ENCODE measurements around the gene ARL2BP. TPM values are rescaled to one million over a fixed set of nuclear protein-coding genes. Genes with fewer than 3 reads are reported as not detected.

The ARL2BP gene
- total and polyA plus RNA-seq, 4 donors = 32.8 to 63.2 (median 44.1) TPM

DNA sequence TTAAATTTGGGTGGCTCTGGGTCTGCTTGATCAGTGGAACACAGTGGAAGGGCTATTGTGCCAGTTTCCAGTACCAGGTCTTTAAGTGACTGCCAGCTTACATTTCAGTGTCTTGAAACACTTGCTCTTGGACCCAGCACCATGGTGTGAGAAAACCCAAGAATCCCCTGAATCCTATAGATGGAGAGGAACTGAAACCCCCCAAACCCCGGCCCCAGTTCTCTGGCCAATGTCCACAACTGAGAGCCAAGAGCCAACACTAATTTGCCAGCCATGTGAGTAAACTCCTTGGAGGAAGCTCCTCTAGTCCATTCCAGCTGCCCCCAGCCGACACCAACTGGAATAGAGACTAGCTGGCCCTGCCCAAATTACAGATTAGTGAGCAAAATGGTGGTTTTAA, 2.4 kb upstream of the ARL2BP start:
- Histone ChIP-seq H3K9me3 (ENCODE audit: control insufficient read depth in 4 of 4, insufficient read depth in 3 of 4, low read length in 3 of 4) (no peaks in the 10 kb centered on the region), H3K4me3 (no peak overlapping the region), H3K9ac (ENCODE audit: insufficient read depth in 1 of 2, low read length in 2 of 2) (no peak overlapping the region), H3K36me3 (ENCODE audit: control insufficient read depth in 4 of 4, insufficient read depth in 4 of 4, low read length in 4 of 4) (peaks cover 4 to 30% (median 9%) of the 10 kb centered on the region in 4 donors), H3K4me1 (ENCODE audit: control insufficient read depth in 5 of 5, insufficient read depth in 5 of 5, low read length in 5 of 5) (peaks cover 0 to 9% (median 2%) of the 10 kb centered on the region in 5 donors), H3K27ac (ENCODE audit: low read depth in 1 of 2, low read length in 1 of 2) (no peak overlapping the region), H3K27me3 (ENCODE audit: control insufficient read depth in 3 of 3, insufficient read depth in 3 of 3, low read length in 2 of 3) (no peaks in the 10 kb centered on the region)
- WGBS, 2 donors = 88 to 96% methylated on average over 2 of the region's 2 CpGs
- no peak for ATAC-seq (ENCODE audit: insufficient read depth, low FRiP score)
- TF ChIP-seq, protein P1, sequence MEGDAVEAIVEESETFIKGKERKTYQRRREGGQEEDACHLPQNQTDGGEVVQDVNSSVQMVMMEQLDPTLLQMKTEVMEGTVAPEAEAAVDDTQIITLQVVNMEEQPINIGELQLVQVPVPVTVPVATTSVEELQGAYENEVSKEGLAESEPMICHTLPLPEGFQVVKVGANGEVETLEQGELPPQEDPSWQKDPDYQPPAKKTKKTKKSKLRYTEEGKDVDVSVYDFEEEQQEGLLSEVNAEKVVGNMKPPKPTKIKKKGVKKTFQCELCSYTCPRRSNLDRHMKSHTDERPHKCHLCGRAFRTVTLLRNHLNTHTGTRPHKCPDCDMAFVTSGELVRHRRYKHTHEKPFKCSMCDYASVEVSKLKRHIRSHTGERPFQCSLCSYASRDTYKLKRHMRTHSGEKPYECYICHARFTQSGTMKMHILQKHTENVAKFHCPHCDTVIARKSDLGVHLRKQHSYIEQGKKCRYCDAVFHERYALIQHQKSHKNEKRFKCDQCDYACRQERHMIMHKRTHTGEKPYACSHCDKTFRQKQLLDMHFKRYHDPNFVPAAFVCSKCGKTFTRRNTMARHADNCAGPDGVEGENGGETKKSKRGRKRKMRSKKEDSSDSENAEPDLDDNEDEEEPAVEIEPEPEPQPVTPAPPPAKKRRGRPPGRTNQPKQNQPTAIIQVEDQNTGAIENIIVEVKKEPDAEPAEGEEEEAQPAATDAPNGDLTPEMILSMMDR (IDR thresholded peaks at IDR 0.05; ENCODE audit: control extremely low read depth, extremely low read depth) = no peak
- DNase-seq = no peak

DNA sequence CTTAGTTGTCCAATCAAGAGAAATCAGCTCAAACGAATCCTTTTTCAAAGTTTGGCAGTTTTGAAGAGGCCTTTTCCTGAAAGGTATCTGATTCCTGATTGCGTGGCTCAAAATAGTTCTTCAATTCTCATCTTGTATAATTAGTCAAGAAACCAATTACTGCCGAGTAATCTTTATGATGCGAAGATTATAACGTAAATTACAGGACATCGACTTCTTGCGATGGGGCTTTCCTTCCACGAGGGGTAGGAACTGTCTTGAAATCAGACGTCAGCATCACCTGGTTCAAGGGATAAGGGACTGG, 644 bp upstream of the ARL2BP start:
- peaks cover 0 to 9% (median 2%) of the 10 kb centered on the region in 5 donors for H3K4me1 ChIP-seq (ENCODE audit: control insufficient read depth in 5 of 5, insufficient read depth in 5 of 5, low read length in 5 of 5)
- TF ChIP-seq, protein P1 (IDR thresholded peaks at IDR 0.05; ENCODE audit: control extremely low read depth, extremely low read depth) = no peak
- H3K36me3 ChIP-seq (ENCODE audit: control insufficient read depth in 4 of 4, insufficient read depth in 4 of 4, low read length in 4 of 4) = peaks cover 3 to 19% (median 7%) of the 10 kb centered on the region in 4 donors
- no peak for ATAC-seq (ENCODE audit: insufficient read depth, low FRiP score)
- H3K9me3 ChIP-seq (ENCODE audit: control insufficient read depth in 4 of 4, insufficient read depth in 3 of 4, low read length in 3 of 4) = no peaks in the 10 kb centered on the region
- WGBS, 2 donors = 7 to 8% methylated on average over 9 of the region's 9 CpGs
- H3K27me3 ChIP-seq (ENCODE audit: control insufficient read depth in 3 of 3, insufficient read depth in 3 of 3, low read length in 2 of 3) = no peaks in the 10 kb centered on the region
- H3K9ac ChIP-seq (ENCODE audit: insufficient read depth in 1 of 2, low read length in 2 of 2) = peak overlapping the region in 1 of 2 donors; percentile 89
- no peak for DNase-seq
- peak overlapping the region; percentile 89 for H3K4me3 ChIP-seq
- H3K27ac ChIP-seq (ENCODE audit: low read depth in 1 of 2, low read length in 1 of 2) = peak overlapping the region; percentile 87 to 95

DNA sequence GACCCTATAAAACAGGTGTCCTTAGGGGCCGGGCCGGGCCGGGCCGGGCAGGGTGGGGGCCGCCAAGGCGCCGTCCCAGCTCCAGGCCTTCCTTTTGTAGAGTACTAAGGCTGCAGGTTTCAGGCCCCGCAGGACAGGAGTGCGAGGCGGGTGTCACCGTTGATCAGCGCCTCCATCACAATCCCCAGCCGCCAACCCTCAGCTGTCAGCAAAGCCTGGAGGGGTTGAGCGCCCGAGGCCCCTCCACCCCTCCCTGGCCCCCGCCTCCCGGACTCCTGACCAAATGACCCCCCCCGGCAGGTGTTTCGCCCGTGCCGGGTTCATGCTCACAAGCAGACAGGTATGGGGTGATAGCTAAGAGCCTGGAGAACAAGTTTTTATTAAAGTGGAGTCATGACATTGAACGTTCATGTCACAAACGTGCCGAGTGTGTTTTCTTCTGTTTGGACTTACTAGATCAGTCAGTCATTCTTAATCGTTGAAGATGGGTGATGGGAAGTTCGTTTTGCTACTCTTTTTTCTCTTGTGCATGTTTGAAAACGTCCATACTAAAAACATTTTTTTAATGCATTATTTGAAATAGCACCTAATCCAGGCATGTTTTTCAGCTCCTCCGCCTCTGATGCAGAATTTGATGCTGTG, 534 bp downstream of the ARL2BP start:
- 5% methylated on average over 28 of the region's 28 CpGs for WGBS, 2 donors
- TF ChIP-seq, protein P1 (IDR thresholded peaks at IDR 0.05; ENCODE audit: control extremely low read depth, extremely low read depth) = no peak
- ATAC-seq (ENCODE audit: insufficient read depth, low FRiP score) = peak; percentile 10

More for the DNA sequence above, 534 bp downstream of the ARL2BP start:
- DNase-seq = peak; percentile 26 to 45 (median 44)
- Histone ChIP-seq H3K4me1 (ENCODE audit: control insufficient read depth in 5 of 5, insufficient read depth in 5 of 5, low read length in 5 of 5) (peaks cover 0 to 9% (median 2%) of the 10 kb centered on the region in 5 donors), H3K9ac (ENCODE audit: insufficient read depth in 1 of 2, low read length in 2 of 2) (peak overlapping the region; percentile 41 to 61), H3K4me3 (peak overlapping the region; percentile 89), H3K36me3 (ENCODE audit: control insufficient read depth in 4 of 4, insufficient read depth in 4 of 4, low read length in 4 of 4) (peaks cover 6 to 18% (median 12%) of the 10 kb centered on the region in 4 donors), H3K27me3 (ENCODE audit: control insufficient read depth in 3 of 3, insufficient read depth in 3 of 3, low read length in 2 of 3) (no peaks in the 10 kb centered on the region), H3K27ac (ENCODE audit: low read depth in 1 of 2, low read length in 1 of 2) (peak overlapping the region; percentile 95 to 97), H3K9me3 (ENCODE audit: control insufficient read depth in 4 of 4, insufficient read depth in 3 of 4, low read length in 3 of 4) (no peaks in the 10 kb centered on the region)
